Measurements from ENCODE around the gene TCF4. TPM values are rescaled to one million over a fixed set of nuclear protein-coding genes. Genes with fewer than 3 reads are reported as not detected.

TCF4 gene
- total RNA-seq, 1 donor: 27.5 TPM

- no peaks in the 10 kb centered on the region for H3K27me3 ChIP-seq (ENCODE audit: insufficient read depth, low read length)
- H3K4me3 ChIP-seq (ENCODE audit: low read length): no peak overlapping the region
- no peaks in the 10 kb centered on the region for H3K9me3 ChIP-seq (ENCODE audit: low read depth, low read length)
- peaks cover 16% of the 10 kb centered on the region for H3K4me1 ChIP-seq (ENCODE audit: insufficient read depth, low read length)
Measured at GRCh38 chr18:55272510-55273243, 315.3 kb downstream of the TCF4 start.

DNA sequence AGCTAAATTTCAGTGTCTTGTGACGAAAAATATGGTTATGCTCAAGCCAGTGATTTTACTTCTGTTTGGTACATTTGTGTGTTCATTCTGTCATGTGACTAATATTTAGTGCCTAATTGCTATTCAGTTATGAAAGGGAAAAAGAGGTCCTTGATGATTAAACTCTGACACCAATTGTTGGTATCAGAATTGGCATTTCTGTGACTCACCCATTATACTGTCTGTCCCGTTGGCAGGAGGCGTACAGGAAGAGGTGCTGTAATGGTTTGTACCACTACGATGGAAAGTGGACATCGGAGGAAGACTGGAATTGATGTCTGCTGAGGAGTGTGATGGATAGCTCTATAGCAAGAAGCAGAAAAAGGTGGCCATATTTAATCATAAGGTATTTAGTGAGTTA, 318.4 kb downstream of the TCF4 start:
- H3K4me3 ChIP-seq (ENCODE audit: low read length): no peak overlapping the region

GRCh38 chr18:55268628-55269275, 319.2 kb downstream of the TCF4 start:
- no peaks in the 10 kb centered on the region for H3K9me3 ChIP-seq (ENCODE audit: low read depth, low read length)
- peaks cover 28% of the 10 kb centered on the region for H3K4me1 ChIP-seq (ENCODE audit: insufficient read depth, low read length)
- no peaks in the 10 kb centered on the region for H3K27me3 ChIP-seq (ENCODE audit: insufficient read depth, low read length)
- no peak overlapping the region for H3K4me3 ChIP-seq (ENCODE audit: low read length)

More for the DNA sequence above, 318.4 kb downstream of the TCF4 start:
- Histone ChIP-seq H3K27me3 (ENCODE audit: insufficient read depth, low read length) (no peaks in the 10 kb centered on the region), H3K9me3 (ENCODE audit: low read depth, low read length) (no peaks in the 10 kb centered on the region), H3K4me1 (ENCODE audit: insufficient read depth, low read length) (peaks cover 28% of the 10 kb centered on the region)

DNA sequence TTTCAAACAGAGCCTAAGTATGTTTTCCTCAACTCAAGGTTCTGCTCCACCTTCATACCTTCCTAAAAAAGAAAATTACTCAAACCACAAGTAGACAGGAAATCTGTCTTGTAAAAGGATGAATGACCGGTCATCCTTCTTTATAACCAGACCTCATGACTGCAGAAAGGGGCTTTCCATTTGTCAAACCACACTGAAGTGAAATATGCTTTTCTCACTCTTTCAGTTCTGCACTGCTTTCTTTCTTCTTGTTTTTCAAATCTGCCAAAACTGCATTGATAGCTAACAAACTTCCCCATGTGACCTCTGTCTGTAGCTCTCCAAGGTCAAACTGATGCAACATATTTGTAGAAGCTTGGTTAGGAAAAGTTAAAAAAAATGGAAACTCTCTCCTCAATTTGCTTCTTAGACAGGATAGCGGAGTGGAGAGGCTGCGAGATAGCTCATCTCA, 319.8 kb downstream of the TCF4 start:
- H3K4me1 ChIP-seq (ENCODE audit: insufficient read depth, low read length): peaks cover 28% of the 10 kb centered on the region
- no peaks in the 10 kb centered on the region for H3K9me3 ChIP-seq (ENCODE audit: low read depth, low read length)
- no peak overlapping the region for H3K4me3 ChIP-seq (ENCODE audit: low read length)
- H3K27me3 ChIP-seq (ENCODE audit: insufficient read depth, low read length): no peaks in the 10 kb centered on the region

GRCh38 chr18:55266981-55267380, 321.0 kb downstream of the TCF4 start:
- no peak overlapping the region for H3K4me3 ChIP-seq (ENCODE audit: low read length)
- no peaks in the 10 kb centered on the region for H3K9me3 ChIP-seq (ENCODE audit: low read depth, low read length)
- H3K4me1 ChIP-seq (ENCODE audit: insufficient read depth, low read length): peaks cover 28% of the 10 kb centered on the region
- H3K27me3 ChIP-seq (ENCODE audit: insufficient read depth, low read length): no peaks in the 10 kb centered on the region

DNA sequence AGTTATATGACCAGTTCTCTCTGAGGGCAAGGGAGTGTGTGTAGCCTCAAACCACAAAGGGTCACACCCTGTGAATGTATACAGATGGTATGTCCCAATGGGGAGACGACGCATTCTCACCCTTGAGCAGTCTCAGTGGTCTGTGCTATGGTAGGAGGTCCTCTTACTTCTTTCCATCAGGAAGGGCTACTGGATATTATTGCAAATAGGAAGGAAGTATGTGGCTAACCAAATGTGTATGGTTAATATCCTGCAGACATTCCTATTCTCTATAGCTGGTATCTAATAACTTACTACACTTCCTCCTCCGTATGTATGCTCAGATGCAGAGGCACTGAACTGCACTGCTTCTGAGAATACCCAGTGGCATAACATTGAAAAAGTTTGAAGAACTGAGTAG, 322.0 kb downstream of the TCF4 start:
- peaks cover 28% of the 10 kb centered on the region for H3K4me1 ChIP-seq (ENCODE audit: insufficient read depth, low read length)
- H3K27me3 ChIP-seq (ENCODE audit: insufficient read depth, low read length): no peaks in the 10 kb centered on the region
- H3K9me3 ChIP-seq (ENCODE audit: low read depth, low read length): no peaks in the 10 kb centered on the region
- no peak overlapping the region for H3K4me3 ChIP-seq (ENCODE audit: low read length)

- Histone ChIP-seq H3K27me3 (ENCODE audit: insufficient read depth, low read length) (no peaks in the 10 kb centered on the region), H3K9me3 (ENCODE audit: low read depth, low read length) (no peaks in the 10 kb centered on the region), H3K4me1 (ENCODE audit: insufficient read depth, low read length) (peaks cover 28% of the 10 kb centered on the region), H3K4me3 (ENCODE audit: low read length) (no peak overlapping the region)
Measured at GRCh38 chr18:55265130-55265675, 322.8 kb downstream of the TCF4 start.

DNA sequence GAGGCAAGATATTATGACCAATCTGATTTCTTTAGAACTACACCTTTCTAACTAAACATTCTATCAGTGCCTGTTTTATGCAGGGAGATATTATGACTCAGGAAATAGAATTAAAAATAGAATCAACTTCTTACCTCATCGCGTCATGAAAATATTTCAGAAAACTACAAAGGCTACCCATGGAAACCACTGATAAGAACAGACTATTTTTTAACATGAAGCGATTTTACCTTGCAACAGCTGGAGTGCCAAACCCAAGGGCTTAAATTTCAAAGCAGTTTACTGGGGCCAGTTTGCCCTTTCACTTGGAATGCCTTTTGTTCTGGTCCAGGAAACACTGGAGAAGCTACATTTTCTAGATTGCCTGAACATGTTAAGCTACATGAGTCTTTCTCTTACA, 323.9 kb downstream of the TCF4 start:
- no peaks in the 10 kb centered on the region for H3K9me3 ChIP-seq (ENCODE audit: low read depth, low read length)
- no peak overlapping the region for H3K4me3 ChIP-seq (ENCODE audit: low read length)
- peaks cover 26% of the 10 kb centered on the region for H3K4me1 ChIP-seq (ENCODE audit: insufficient read depth, low read length)
- H3K27me3 ChIP-seq (ENCODE audit: insufficient read depth, low read length): no peaks in the 10 kb centered on the region

- H3K4me3 ChIP-seq (ENCODE audit: low read length): no peak overlapping the region
- no peaks in the 10 kb centered on the region for H3K27me3 ChIP-seq (ENCODE audit: insufficient read depth, low read length)
- no peaks in the 10 kb centered on the region for H3K9me3 ChIP-seq (ENCODE audit: low read depth, low read length)
- peaks cover 12% of the 10 kb centered on the region for H3K4me1 ChIP-seq (ENCODE audit: insufficient read depth, low read length)
Measured at GRCh38 chr18:55262021-55262560, 325.9 kb downstream of the TCF4 start.

GRCh38 chr18:55261253-55261652, 326.7 kb downstream of the TCF4 start:
- Histone ChIP-seq H3K4me1 (ENCODE audit: insufficient read depth, low read length) (peaks cover 5% of the 10 kb centered on the region), H3K27me3 (ENCODE audit: insufficient read depth, low read length) (no peaks in the 10 kb centered on the region)

GRCh38 chr18:55258088-55258487, 329.9 kb downstream of the TCF4 start:
- H3K9me3 ChIP-seq (ENCODE audit: low read depth, low read length): no peaks in the 10 kb centered on the region
- no peaks in the 10 kb centered on the region for H3K4me1 ChIP-seq (ENCODE audit: insufficient read depth, low read length)
- no peaks in the 10 kb centered on the region for H3K27me3 ChIP-seq (ENCODE audit: insufficient read depth, low read length)
- H3K4me3 ChIP-seq (ENCODE audit: low read length): no peak overlapping the region

More at GRCh38 chr18:55261253-55261652, 326.7 kb downstream of the TCF4 start:
- H3K9me3 ChIP-seq (ENCODE audit: low read depth, low read length): no peaks in the 10 kb centered on the region
- no peak overlapping the region for H3K4me3 ChIP-seq (ENCODE audit: low read length)

DNA sequence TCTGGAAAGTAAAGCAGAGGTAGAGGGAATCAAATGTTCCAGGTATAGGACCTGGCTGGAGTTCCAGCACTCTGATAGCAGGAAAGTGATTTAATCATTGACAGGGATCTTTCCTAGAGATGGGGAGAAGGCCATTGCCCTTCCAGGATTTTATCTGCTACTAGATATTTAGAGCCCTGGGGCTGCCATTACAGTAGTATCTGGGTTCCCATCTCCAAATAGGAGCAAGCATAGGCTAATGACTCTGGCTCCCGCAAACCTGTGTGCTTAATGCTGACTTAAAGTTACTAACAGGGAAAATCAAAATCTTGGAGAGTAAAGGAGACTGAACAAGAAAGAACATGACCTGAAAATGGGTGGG, 331.1 kb downstream of the TCF4 start:
- H3K4me3 ChIP-seq (ENCODE audit: low read length): no peak overlapping the region
- no peaks in the 10 kb centered on the region for H3K27me3 ChIP-seq (ENCODE audit: insufficient read depth, low read length)
- H3K9me3 ChIP-seq (ENCODE audit: low read depth, low read length): no peaks in the 10 kb centered on the region
- no peaks in the 10 kb centered on the region for H3K4me1 ChIP-seq (ENCODE audit: insufficient read depth, low read length)

DNA sequence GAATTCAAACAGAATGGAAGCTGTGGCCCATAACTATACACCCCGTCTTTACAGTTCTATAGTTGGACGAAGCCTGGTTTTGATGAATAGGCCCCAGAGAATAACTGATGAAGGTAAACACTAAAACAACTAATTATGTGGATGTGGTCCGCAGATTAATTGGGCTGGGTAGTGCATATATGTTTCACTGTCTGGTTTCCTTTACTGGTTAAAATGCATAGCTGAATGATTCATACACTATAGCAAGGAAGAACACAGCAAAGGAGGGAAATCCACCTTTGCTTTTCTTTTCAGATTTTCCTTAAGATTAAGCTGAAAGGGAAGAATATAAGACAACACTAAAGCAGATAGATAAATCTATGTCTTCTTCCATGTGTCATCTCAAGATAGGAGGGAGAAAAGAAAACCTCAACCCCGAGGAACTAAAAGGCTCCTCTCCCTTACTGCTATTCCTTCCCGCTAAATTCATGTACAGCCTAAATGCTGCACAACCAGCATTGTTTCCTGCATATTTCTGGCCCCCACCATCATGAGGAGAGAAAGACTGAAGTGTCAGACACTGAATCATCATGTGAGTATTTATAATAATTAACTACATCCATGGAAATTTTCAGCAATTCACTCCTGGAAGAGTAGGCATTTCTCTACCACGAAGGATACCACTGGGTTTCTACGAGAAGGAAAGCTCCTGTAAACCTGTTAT, 331.6 kb downstream of the TCF4 start:
- H3K4me1 ChIP-seq (ENCODE audit: insufficient read depth, low read length): no peaks in the 10 kb centered on the region
- no peak overlapping the region for H3K4me3 ChIP-seq (ENCODE audit: low read length)
- no peaks in the 10 kb centered on the region for H3K9me3 ChIP-seq (ENCODE audit: low read depth, low read length)
- no peaks in the 10 kb centered on the region for H3K27me3 ChIP-seq (ENCODE audit: insufficient read depth, low read length)

DNA sequence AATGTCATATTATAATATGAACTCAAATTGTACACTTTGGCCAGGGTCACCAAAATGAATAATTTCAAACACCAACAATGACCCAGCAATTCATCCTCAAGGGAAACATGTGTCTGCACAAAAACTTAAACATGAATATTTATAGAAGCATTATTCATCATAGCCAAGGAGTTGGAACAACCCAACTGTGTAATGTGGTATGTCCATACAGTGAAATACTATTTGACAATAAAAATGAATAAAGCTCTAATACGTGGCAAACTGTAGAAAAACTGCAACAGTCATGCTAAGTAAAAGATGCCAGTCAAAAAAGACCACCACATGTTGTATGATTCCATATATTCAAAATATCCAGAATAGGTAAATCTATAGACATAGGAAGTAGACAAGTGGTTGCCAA, 334.2 kb downstream of the TCF4 start:
- no peak overlapping the region for H3K4me3 ChIP-seq (ENCODE audit: low read length)
- no peaks in the 10 kb centered on the region for H3K27me3 ChIP-seq (ENCODE audit: insufficient read depth, low read length)
- H3K4me1 ChIP-seq (ENCODE audit: insufficient read depth, low read length): no peaks in the 10 kb centered on the region
- no peaks in the 10 kb centered on the region for H3K9me3 ChIP-seq (ENCODE audit: low read depth, low read length)

DNA sequence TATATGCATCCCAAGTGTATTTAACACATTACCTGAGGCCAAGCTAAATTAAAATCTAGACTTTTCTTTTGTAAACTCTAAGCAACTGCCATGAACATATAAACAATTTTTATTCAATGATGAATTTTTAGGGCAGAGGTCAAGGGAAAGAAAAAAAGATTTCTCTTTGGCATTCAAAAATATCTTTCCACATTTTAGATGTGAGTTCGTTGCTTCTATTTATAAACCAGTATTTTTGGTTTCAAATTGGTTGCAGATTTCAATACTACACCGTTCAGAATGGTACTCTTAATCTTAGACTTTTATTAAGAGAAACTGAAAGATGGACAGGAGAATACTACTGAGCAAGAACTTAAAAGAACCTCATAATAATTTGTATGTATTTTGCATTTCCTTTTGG, 335.1 kb downstream of the TCF4 start:
- no peaks in the 10 kb centered on the region for H3K9me3 ChIP-seq (ENCODE audit: low read depth, low read length)
- no peaks in the 10 kb centered on the region for H3K4me1 ChIP-seq (ENCODE audit: insufficient read depth, low read length)
- H3K4me3 ChIP-seq (ENCODE audit: low read length): no peak overlapping the region

More for the DNA sequence above, 335.1 kb downstream of the TCF4 start:
- no peaks in the 10 kb centered on the region for H3K27me3 ChIP-seq (ENCODE audit: insufficient read depth, low read length)

All from mononuclear cell (primary cell).